ENCODE data around the gene ZNF532. TPM values are rescaled to one million over a fixed set of nuclear protein-coding genes. Genes with fewer than 3 reads are reported as not detected.

ZNF532 gene
- total and polyA plus RNA-seq, 2 of the 13 experiments (the other 11 are each of a cell fraction or from before 2014, with no cell fraction given), result not detected

GRCh38 chr18:58992301-58993231 lies 127.9 kb downstream of the ZNF532 start:
- POLR2A ChIA-PET, result no interaction called here

GRCh38 chr18:58993260-58993659 lies 128.6 kb downstream of the ZNF532 start:
- Histone ChIP-seq H4K20me1 (ENCODE audit: insufficient read depth, low read length) (no peaks in the 10 kb centered on the region), H3K79me2 (ENCODE audit: insufficient read depth, low read length) (no peaks in the 10 kb centered on the region), H3K27ac (ENCODE audit: extremely low read length, insufficient read depth, low read length) (no peak overlapping the region), H3K36me3 (replicated peaks in 1 of 2; ENCODE audit: control insufficient read depth in 1 of 2, insufficient read depth in 2 of 2, low read length in 2 of 2) (no peaks in the 10 kb centered on the region), H2AFZ (ENCODE audit: low read length) (no peak overlapping the region), H3K27me3 (ENCODE audit: control insufficient read depth in 1 of 2, insufficient read depth in 2 of 2, low read length in 2 of 2) (peaks cover 0 to 20% of the 10 kb centered on the region in 2 experiments; a peak in 2 of 5 replicates), H3K4me3 (replicated peaks in 1 of 3; ENCODE audit: insufficient read depth in 1 of 3, low read depth in 2 of 3, low read length in 3 of 3) (no peak overlapping the region), H3K9ac (ENCODE audit: insufficient read depth, low read depth, low read length) (no peak overlapping the region), H3K9me3 (ENCODE audit: low read length) (no peaks in the 10 kb centered on the region), H3K4me1 (ENCODE audit: insufficient read depth, low read length) (no peaks in the 10 kb centered on the region), H3K4me2 (ENCODE audit: low read depth, low read length) (no peak overlapping the region)
- BruUV-seq (replicated peaks), result no TSS peak
- ChIA-PET POLR2A (no interaction called here), CTCF (ENCODE audit: low intra/inter-chr PET ratio, low total read pairs) (no interaction called here)
- no peak for FAIRE-seq
- in situ Hi-C loops (cut with HindIII; ENCODE audit: extremely low pct_ligation_motif_present, low pct_unique_long_range_greater_than_20kb) (no loop called here), intact Hi-C loops (cut with micrococcal nuclease; ENCODE audit: unreplicated experiment) (no loop called here)
- 11% methylated on average over 4 of the region's 4 CpGs for WGBS (ENCODE audit: low lambda C conversion rate)
- DNase-seq (ENCODE audit: low spot score), result no peak
- ATAC-seq, result no peak
- TF ChIP-seq ETV6 (CRISPR knock-in tag; conservative IDR thresholded peaks at IDR 0.05) (no peak), E2F2 (CRISPR knock-in tag; IDR thresholded peaks at IDR 0.05; ENCODE audit: borderline replicate concordance) (no peak), SOX13 (IDR thresholded peaks at IDR 0.05) (no peak), SOX13 (CRISPR knock-in tag; conservative IDR thresholded peaks at IDR 0.05 in 1 of 2, IDR thresholded peaks at IDR 0.05 in 1 of 2) (no peak), PHB2 (IDR thresholded peaks at IDR 0.05; ENCODE audit: partially characterized antibody) (no peak), ERF (CRISPR knock-in tag; IDR thresholded peaks at IDR 0.05) (no peak), EHMT2 (IDR thresholded peaks at IDR 0.05; ENCODE audit: borderline replicate concordance, low read depth, low read length) (no peak), RNF219 (CRISPR knock-in tag; IDR thresholded peaks at IDR 0.05) (no peak), REL (CRISPR knock-in tag; conservative IDR thresholded peaks at IDR 0.05) (no peak), ONECUT2 (CRISPR knock-in tag; IDR thresholded peaks at IDR 0.05) (no peak), ZFP91 (CRISPR knock-in tag; IDR thresholded peaks at IDR 0.05; ENCODE audit: borderline replicate concordance) (no peak), TCF7 (IDR thresholded peaks at IDR 0.05; ENCODE audit: low read depth) (no peak)

More at GRCh38 chr18:58992301-58993231, 127.9 kb downstream of the ZNF532 start:
- H3K9me3 ChIP-seq (ENCODE audit: low read length), result no peaks in the 10 kb centered on the region
- no peak overlapping the region for H3K4me2 ChIP-seq (ENCODE audit: low read depth, low read length)
- BruUV-seq (replicated peaks), result no TSS peak
- no peak overlapping the region for H3K27ac ChIP-seq (ENCODE audit: extremely low read length, insufficient read depth, low read length)
- FAIRE-seq (no peak), ATAC-seq (no peak), DNase-seq (ENCODE audit: low spot score) (no peak)
- H3K4me1 ChIP-seq (ENCODE audit: insufficient read depth, low read length), result no peaks in the 10 kb centered on the region
- no peaks in the 10 kb centered on the region for H3K36me3 ChIP-seq (replicated peaks in 1 of 2; ENCODE audit: control insufficient read depth in 1 of 2, insufficient read depth in 2 of 2, low read length in 2 of 2)
- H2AFZ ChIP-seq (ENCODE audit: low read length), result no peak overlapping the region
- CTCF ChIA-PET (ENCODE audit: low intra/inter-chr PET ratio, low total read pairs), result no interaction called here
- H4K20me1 ChIP-seq (ENCODE audit: insufficient read depth, low read length), result no peaks in the 10 kb centered on the region
- in situ Hi-C loops (cut with HindIII; ENCODE audit: extremely low pct_ligation_motif_present, low pct_unique_long_range_greater_than_20kb), result no loop called here
- H3K27me3 ChIP-seq (ENCODE audit: control insufficient read depth in 1 of 2, insufficient read depth in 2 of 2, low read length in 2 of 2), result peaks cover 0 to 22% of the 10 kb centered on the region in 2 experiments; a peak in 2 of 5 replicates
- 30% methylated on average over 15 of the region's 16 CpGs for WGBS (ENCODE audit: low lambda C conversion rate)
- no peaks in the 10 kb centered on the region for H3K79me2 ChIP-seq (ENCODE audit: insufficient read depth, low read length)
- no peak for TF ChIP-seq HDAC6 (IDR thresholded peaks at IDR 0.05; ENCODE audit: low read depth, low read length)
- no peak for TF ChIP-seq HNRNPLL (IDR thresholded peaks at IDR 0.05; ENCODE audit: low read depth, low read length, poor library complexity, severe bottlenecking)
- H3K9ac ChIP-seq (ENCODE audit: insufficient read depth, low read depth, low read length), result no peak overlapping the region
- no peak overlapping the region for H3K4me3 ChIP-seq (replicated peaks in 1 of 3; ENCODE audit: insufficient read depth in 1 of 3, low read depth in 2 of 3, low read length in 3 of 3)
- intact Hi-C loops (cut with micrococcal nuclease; ENCODE audit: unreplicated experiment), result no loop called here
